Activated CD4-positive, alpha-beta T cell treated with anti-CD3 and anti-CD28 coated beads, Interleukin-2, amount 50 U/mL, for 24 hours (primary cell): ENCODE data around the gene CSRP1.
"Not testable (repeated sequence)": the region's sequence is repeated elsewhere in the genome, so short reads cannot be mapped to it uniquely, and the experiment has no call there.

Experiments used
- DNase-seq, 2 donors: peaks; one replicate each; pipeline ENCODE4 v3.0.0-alpha.2; 2020; ENCODE audit warnings: low read depth in 1 of 2, low spot score in 1 of 2

Gene CSRP1

DNA sequence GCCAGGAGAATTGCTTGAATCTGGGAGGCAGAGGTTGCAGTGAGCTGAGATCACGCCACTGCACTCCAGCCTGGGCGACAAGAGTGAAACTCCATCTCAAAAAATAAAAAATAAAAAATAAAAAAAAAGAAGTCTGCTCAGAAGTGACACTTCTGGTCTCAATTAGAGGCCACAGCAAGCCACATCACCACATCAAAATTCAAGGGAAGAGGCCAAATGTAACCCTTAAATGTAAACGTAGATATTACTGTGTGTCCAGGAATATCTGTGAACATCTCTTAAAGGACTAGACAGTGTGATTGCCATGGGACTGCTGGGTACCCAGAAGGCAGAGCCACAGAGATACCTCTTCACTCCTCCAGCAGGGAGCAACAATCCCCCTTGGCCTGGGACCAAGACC is 28.3 kb downstream of the CSRP1 start:
- not testable (repeated sequence) for DNase-seq

- DNase-seq: no peak
Observed at GRCh38 chr1:201476670-201477344, 30.1 kb downstream of the CSRP1 start.

GRCh38 chr1:201475915-201476669 is 30.8 kb downstream of the CSRP1 start:
- no peak for DNase-seq

- no peak for DNase-seq
Observed at GRCh38 chr1:201475130-201475529, 31.8 kb downstream of the CSRP1 start.

DNA sequence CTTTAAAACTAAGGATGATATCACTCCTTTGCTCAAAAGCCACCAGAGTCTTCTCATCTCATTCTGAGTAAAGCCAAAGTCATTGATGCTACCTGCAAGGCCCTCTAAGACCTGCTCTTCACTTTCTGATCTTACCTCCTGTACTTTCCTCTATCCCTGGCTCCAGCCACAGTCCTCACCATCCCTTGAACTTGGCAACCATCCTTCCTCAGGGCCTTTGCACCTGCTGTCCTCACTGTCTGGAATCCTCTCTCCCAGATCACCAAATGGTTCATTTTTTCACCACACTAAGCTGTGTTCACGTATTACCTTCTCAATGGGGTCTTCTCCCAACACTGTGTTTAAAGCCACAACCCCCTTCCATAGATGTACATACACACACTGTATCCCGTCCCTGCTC is 33.6 kb downstream of the CSRP1 start:
- DNase-seq: no peak

- DNase-seq: not testable (repeated sequence)
Observed at GRCh38 chr1:201472321-201472720, 34.6 kb downstream of the CSRP1 start.

DNA sequence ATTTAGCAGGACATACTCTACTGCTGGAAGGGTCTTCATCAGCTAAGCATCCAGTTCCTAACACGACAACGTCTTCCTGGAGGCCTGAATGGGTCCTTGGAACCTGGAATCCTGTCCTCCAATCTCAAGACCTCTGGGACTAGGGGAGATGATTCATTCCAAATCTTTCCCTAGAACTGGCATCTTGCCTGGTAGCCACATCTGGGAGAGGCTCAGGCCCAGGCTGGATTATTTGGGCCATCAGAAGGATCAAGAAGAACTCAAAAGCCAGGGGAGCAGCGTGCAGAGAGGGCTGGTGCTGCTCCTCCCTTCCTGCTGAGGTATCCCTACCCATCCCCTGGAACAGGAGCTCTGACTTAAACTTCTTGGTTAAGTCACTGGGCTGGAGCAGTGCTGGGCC is 35.2 kb downstream of the CSRP1 start:
- no peak for DNase-seq

DNA sequence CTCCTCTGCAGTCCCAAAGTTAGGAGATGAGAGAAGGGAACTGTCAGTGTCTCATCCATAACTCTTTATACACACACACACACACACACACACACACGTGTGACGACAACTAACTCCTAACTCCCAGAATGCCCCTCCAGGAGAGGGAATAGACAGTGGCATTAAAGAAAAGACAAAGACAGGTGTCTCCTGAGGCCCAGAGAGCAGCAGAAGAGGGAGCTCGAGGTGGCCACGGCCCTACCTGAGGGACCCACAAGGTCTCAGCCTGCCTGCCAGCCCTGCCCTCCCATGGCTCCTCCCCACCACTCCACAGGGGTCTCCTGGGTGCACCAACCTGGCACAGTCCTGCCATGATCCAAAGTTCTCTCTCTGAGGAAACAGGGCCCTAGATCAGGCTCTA is 36.3 kb downstream of the CSRP1 start:
- DNase-seq: no peak

DNA sequence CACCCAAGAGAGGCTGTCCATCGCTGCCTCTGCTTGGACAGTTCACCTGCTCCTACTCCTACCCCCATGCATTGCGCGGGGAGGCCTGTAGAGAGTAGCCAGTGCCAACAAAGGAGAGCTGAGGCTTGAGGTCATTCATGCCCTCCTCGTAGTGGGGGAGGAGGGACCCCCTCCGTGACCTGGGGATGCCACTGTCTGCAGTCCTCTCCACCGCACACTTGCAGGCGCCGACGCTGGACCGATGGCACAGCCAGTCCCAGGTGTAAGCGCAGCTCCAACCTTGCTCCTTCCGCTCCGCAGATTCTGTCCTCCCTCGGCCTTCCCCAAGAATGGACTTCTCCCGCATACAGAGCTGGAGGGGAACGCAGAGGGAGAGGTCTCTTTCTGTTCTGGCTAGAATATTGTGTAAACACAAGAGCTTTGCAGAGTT is 37.3 kb downstream of the CSRP1 start:
- DNase-seq: no peak

GRCh38 chr1:201468844-201469644 is 37.9 kb downstream of the CSRP1 start, which contains the start of gene PHLDA3:
Gene PHLDA3, minus strand, starts transcription at chr1:201469188. Its CDS starts 402 bp downstream, at chr1:201468786.
- DNase-seq: no peak

GRCh38 chr1:201468501-201468843 is 38.5 kb downstream of the CSRP1 start:
- no peak for DNase-seq

GRCh38 chr1:201466492-201466891 is 40.4 kb downstream of the CSRP1 start:
- DNase-seq: no peak

DNA sequence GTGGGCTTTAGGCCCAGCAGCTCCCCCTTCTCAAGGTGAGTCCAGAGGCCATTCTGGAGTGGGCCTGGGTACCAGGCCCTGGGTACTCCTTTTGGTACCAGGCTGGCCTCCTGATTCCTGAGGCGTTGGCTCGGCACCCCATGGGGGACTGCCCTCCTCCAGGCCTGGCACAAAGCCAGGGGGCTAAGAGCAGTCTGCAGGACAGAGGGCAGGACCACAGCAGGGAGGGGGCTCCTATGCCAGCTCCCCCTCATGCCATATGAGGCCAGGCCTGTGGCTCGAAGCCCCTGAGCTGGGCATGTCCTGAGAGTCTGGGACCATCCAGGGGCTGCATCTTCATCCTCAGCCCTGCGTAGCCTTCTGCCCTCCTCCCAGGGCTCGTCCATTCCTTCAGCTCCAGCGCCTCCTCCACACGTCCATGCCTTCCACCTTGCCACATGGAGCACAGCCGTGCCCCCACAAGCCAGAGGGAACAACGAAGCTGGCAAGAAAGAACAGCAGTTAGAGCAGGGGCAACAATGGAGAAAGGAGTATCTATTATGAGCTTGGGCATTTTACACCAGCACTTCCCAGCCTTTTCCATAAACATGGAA is 41.1 kb downstream of the CSRP1 start:
- DNase-seq: no peak

GRCh38 chr1:201463071-201463552 is 43.8 kb downstream of the CSRP1 start:
- DNase-seq: no peak

GRCh38 chr1:201461645-201462441 is 45.1 kb downstream of the CSRP1 start:
- no peak for DNase-seq

- no peak for DNase-seq
Observed at GRCh38 chr1:201460814-201461644, 45.9 kb downstream of the CSRP1 start.

DNA sequence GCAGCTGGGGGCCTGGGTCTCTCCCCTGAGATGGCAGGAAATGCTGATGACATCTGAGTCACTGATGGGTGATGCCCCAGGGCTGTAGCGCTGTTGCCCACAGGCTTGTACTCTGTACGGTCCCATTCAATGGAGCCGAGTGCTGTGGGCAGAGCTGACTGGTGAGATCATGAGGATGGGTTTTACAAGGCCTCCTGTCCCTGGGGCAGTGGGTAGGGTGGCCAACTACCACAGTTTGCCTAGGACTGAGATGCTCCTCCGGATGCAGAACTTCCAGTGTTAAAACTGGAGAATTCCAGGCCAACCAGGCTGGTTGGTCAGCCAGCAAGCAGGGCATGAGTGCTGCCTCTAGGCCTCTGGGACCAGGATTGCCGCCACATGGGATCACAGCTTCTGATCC is 47.1 kb downstream of the CSRP1 start:
- no peak for DNase-seq

- DNase-seq: no peak
Observed at GRCh38 chr1:201459052-201459451, 47.9 kb downstream of the CSRP1 start.

DNA sequence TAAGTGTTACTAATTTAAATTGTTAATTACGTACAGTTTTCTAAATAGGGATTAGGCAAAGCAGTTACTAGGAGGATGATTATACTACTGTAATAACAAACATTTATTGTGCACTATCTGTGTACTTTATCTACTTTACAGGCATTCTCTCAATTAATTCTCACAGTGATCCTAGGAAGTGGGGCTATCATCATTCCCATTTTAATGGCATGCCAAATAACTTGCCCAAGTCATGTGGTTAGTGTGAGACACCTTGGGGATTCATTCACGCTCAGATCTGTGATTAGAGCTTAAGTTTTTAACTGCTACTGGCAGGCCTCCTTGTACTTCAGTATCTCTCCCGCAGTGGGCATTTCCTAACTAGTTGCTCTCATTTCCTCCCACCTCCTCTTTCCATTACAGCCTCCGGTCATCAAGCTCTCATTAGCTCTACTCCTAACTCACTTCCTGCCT is 49.4 kb downstream of the CSRP1 start:
- no peak for DNase-seq
